ENCODE measurements around the gene COL19A1.

The COL19A1 gene

DNA sequence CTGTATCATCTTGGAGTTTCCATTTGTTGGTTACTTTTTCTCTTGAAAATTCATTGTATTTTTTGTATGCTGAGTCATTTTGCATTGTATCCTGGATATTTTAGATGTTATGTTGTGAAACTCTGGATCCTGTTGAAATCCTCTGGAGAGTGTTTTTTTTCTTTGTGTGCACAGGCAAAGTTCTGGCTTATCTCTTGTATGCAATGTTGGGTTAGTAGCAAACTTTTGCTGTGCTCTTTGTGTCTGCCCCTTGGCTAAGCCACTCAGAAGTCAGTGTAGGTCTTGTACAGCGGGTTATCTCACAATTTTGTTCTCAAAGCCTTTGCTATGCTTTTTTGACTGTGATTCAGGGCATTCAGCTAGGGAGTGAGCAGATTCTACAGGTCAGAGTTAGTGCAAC is 40.5 kb upstream of the COL19A1 start:
- peak overlapping the region; percentile 70 for H3K27ac ChIP-seq
- H3K4me3 ChIP-seq, result peak overlapping the region; percentile 10; the same call in 1 of the 2 replicates
- H3K9ac ChIP-seq (ENCODE audit: insufficient read length), result no peak overlapping the region
- DNase-seq (ENCODE audit: low read depth, low spot score), result no peak
- no peaks in the 10 kb centered on the region for H3K36me3 ChIP-seq (ENCODE audit: insufficient read depth, low read length)
- TF ChIP-seq EZH2 (IDR thresholded peaks at IDR 0.05) (no peak), POLR2AphosphoS5 (IDR thresholded peaks at IDR 0.05; ENCODE audit: borderline replicate concordance, low read depth, low read length) (no peak), FOXP2 (optimal IDR thresholded peaks at IDR 0.05; ENCODE audit: control extremely low read depth, extremely low read length, insufficient read depth) (no peak)
- H3K9me3 ChIP-seq (ENCODE audit: low read depth, low read length), result peaks cover 2% of the 10 kb centered on the region; the same call in 1 of the 2 replicates

DNA sequence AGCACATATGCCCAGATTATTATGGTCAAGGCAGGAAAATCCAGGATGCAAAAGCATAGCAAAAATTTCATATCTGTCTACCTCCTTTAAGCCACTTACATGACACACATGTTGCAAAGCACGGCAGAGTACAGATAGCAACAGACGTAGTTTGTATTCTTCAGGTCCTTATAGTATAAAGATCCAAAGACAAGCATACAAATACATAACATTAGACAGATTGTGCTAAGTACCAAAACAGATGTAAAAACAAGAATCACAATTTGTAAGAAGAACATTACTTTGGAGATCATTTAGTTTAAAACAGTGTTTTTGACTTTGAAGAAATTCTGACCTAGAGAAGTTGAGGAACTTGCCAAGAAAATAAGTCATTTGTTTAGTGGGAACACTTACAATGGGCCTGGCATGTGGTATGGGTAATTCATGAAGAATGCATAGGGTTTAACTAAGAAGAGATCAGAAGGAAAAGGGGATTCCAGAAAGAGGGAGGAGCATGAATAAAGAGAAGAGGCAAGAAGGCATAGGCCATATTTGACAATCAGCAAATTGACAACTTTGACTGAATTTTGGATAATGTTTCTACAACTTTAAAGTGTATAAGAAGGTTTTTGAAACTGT is 39.0 kb upstream of the COL19A1 start:
- no peaks in the 10 kb centered on the region for H3K36me3 ChIP-seq (ENCODE audit: insufficient read depth, low read length)
- H3K9ac ChIP-seq (ENCODE audit: insufficient read length), result no peak overlapping the region
- H3K4me3 ChIP-seq, result no peak overlapping the region
- no peak for DNase-seq (ENCODE audit: low read depth, low spot score)
- peak overlapping the region; percentile 33; the same call in 1 of the 2 replicates for H3K27ac ChIP-seq
- no peak for TF ChIP-seq FOXP2 (optimal IDR thresholded peaks at IDR 0.05; ENCODE audit: control extremely low read depth, extremely low read length, insufficient read depth)
- no peak for TF ChIP-seq POLR2AphosphoS5 (IDR thresholded peaks at IDR 0.05; ENCODE audit: borderline replicate concordance, low read depth, low read length)
- TF ChIP-seq EZH2 (IDR thresholded peaks at IDR 0.05), result no peak
- peaks cover 6% of the 10 kb centered on the region for H3K9me3 ChIP-seq (ENCODE audit: low read depth, low read length)

DNA sequence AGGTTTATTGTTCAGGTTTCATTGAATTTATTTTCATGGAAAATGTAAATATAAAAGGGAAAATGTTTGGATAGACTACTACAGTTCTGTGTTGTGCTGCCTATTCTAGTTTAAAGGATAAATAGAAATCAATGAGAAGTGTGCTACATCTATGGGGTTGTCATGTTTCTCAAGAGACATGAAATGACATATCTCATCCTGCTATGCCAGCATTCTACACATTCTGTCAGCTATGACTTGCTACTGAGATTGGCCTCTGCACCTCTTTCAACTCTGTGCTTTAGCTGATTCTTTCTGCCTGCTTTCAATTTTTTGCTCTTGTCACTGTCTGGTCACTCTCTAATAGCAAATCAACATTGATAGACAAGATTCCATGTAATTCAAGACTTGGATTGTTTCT is 33.8 kb upstream of the COL19A1 start:
- no peak overlapping the region for H3K4me3 ChIP-seq
- TF ChIP-seq FOXP2 (optimal IDR thresholded peaks at IDR 0.05; ENCODE audit: control extremely low read depth, extremely low read length, insufficient read depth) (no peak), POLR2AphosphoS5 (IDR thresholded peaks at IDR 0.05; ENCODE audit: borderline replicate concordance, low read depth, low read length) (no peak), EZH2 (IDR thresholded peaks at IDR 0.05) (no peak)
- no peak overlapping the region for H3K9ac ChIP-seq (ENCODE audit: insufficient read length)
- H3K9me3 ChIP-seq (ENCODE audit: low read depth, low read length), result peaks cover 3% of the 10 kb centered on the region; the same call in 1 of the 2 replicates
- no peak overlapping the region for H3K27ac ChIP-seq
- H3K36me3 ChIP-seq (ENCODE audit: insufficient read depth, low read length), result no peaks in the 10 kb centered on the region
- no peak for DNase-seq (ENCODE audit: low read depth, low spot score)

DNA sequence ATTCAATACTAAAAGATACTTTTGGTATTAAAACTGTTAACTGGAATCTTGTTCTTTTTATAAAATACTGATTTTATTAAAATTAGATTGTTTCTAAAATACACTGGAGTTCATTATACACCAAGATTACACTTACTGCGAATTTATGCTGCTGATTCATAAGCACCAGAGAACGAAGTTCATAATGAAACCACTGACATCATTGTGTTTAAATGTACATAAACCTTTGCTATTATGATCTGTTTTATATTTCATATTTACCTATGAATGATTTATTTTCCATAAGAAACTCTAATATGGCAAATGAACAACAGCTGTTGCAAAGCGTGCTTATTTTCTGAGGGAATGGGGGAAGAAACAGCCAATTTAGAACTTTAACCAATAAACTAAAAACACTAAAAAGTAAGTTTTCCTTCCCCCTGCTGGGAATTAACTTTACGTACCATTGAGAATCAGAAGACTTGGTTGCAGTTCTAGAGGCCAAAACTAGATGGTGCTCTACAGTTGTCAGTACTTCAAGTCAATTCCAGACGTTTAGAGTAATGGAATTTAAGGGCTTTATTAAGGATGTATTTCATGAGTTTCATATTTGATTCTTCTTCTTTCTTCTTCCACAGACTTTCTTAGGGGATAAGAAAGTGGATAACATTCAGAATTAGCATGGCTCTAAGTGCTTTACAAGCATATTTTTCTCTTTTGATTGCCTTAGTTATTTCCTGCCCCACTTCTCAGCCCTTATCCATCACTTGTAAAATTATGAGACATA is 30.8 kb upstream of the COL19A1 start:
- peak overlapping the region; percentile 72 for H3K4me3 ChIP-seq
- H3K9me3 ChIP-seq (ENCODE audit: low read depth, low read length), result peaks cover 3% of the 10 kb centered on the region; the same call in 1 of the 2 replicates
- DNase-seq (ENCODE audit: low read depth, low spot score), result peak; percentile 92
- H3K27ac ChIP-seq, result peak overlapping the region; percentile 96
- peak overlapping the region; percentile 76 for H3K9ac ChIP-seq (ENCODE audit: insufficient read length)
- no peaks in the 10 kb centered on the region for H3K36me3 ChIP-seq (ENCODE audit: insufficient read depth, low read length)
- TF ChIP-seq FOXP2 (optimal IDR thresholded peaks at IDR 0.05; ENCODE audit: control extremely low read depth, extremely low read length, insufficient read depth) (no peak), POLR2AphosphoS5 (IDR thresholded peaks at IDR 0.05; ENCODE audit: borderline replicate concordance, low read depth, low read length) (peak; percentile 13; the same call in 1 of the 2 replicates)

DNA sequence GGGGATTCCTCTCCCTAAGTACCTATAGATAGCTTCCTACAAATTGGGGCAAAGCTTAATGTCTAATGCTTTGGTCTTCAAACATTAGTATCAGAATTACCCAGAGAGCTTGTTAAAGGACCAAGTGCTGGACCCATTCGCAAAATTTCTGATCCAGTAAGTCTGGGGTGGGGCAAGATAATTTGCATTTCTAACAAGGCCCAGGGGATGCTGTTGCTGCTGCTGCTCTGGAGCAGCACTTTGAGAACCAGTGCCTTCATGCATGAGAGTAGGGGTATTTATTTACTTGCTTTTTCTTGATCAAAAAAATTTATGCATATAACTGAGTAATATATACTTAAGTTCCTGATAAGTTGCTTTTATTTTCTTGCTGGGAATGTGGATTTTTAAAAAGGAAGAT is 24.5 kb upstream of the COL19A1 start:
- no peak overlapping the region for H3K4me3 ChIP-seq

DNA sequence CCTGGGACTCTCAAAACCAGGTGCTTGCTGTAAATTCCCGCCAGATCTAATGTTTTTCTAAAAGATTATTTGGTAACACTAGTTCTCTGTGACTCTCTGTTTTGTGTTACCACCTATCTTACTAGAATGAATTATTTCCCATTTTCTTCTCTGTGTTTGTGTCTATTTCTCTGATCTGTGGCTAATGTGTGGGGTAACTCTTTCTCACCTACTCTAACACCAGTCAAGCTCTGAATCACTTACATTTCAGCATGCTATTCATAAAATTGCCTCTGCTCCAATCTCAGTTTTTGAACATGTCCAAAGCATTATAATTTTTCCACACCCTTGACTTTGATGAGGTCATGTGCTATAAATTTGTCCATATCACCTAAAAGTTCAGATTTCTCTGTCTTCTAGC is 23.2 kb upstream of the COL19A1 start:
- Histone ChIP-seq H3K27ac (0 out of 2 replicates have a peak overlapping the region, but pooled peaks have one; percentile 29), H3K36me3 (ENCODE audit: insufficient read depth, low read length) (no peaks in the 10 kb centered on the region), H3K9ac (ENCODE audit: insufficient read length) (no peak overlapping the region), H3K4me3 (no peak overlapping the region), H3K9me3 (ENCODE audit: low read depth, low read length) (no peaks in the 10 kb centered on the region)
- no peak for DNase-seq (ENCODE audit: low read depth, low spot score)
- TF ChIP-seq POLR2AphosphoS5 (IDR thresholded peaks at IDR 0.05; ENCODE audit: borderline replicate concordance, low read depth, low read length) (no peak), EZH2 (IDR thresholded peaks at IDR 0.05) (no peak), FOXP2 (optimal IDR thresholded peaks at IDR 0.05; ENCODE audit: control extremely low read depth, extremely low read length, insufficient read depth) (no peak)

More for the DNA sequence above, 24.5 kb upstream of the COL19A1 start:
- Histone ChIP-seq H3K27ac (no peak overlapping the region), H3K9ac (ENCODE audit: insufficient read length) (no peak overlapping the region), H3K36me3 (ENCODE audit: insufficient read depth, low read length) (no peaks in the 10 kb centered on the region), H3K9me3 (ENCODE audit: low read depth, low read length) (no peaks in the 10 kb centered on the region)
- TF ChIP-seq POLR2AphosphoS5 (IDR thresholded peaks at IDR 0.05; ENCODE audit: borderline replicate concordance, low read depth, low read length) (no peak), EZH2 (IDR thresholded peaks at IDR 0.05) (no peak), FOXP2 (optimal IDR thresholded peaks at IDR 0.05; ENCODE audit: control extremely low read depth, extremely low read length, insufficient read depth) (no peak)
- DNase-seq (ENCODE audit: low read depth, low spot score), result no peak

DNA sequence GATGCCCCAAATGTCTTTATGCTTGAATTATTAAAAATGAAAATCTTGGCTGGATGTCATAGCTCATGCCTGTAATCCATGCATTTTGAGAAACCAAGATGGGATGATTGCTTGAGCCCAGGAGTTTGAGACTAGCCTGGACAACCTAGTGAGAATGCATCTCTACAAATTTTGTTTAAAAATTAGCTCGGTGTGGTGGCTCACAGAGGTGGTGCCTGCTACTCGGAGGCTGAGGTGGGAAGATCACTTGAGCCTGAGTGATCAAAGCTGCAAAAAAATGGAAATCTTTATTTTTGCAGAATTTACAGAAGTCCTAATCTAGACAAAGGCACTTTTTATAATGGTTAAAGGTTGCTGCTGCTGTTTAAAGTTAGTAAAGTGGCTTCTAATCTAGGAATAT is 20.0 kb upstream of the COL19A1 start:
- TF ChIP-seq EZH2 (IDR thresholded peaks at IDR 0.05) (no peak), FOXP2 (optimal IDR thresholded peaks at IDR 0.05; ENCODE audit: control extremely low read depth, extremely low read length, insufficient read depth) (no peak), POLR2AphosphoS5 (IDR thresholded peaks at IDR 0.05; ENCODE audit: borderline replicate concordance, low read depth, low read length) (no peak)
- H3K27ac ChIP-seq, result no peak overlapping the region
- H3K36me3 ChIP-seq (ENCODE audit: insufficient read depth, low read length), result no peaks in the 10 kb centered on the region
- no peak for DNase-seq (ENCODE audit: low read depth, low spot score)
- H3K4me3 ChIP-seq, result no peak overlapping the region
- H3K9me3 ChIP-seq (ENCODE audit: low read depth, low read length), result no peaks in the 10 kb centered on the region; the same call in 1 of the 2 replicates
- H3K9ac ChIP-seq (ENCODE audit: insufficient read length), result no peak overlapping the region

DNA sequence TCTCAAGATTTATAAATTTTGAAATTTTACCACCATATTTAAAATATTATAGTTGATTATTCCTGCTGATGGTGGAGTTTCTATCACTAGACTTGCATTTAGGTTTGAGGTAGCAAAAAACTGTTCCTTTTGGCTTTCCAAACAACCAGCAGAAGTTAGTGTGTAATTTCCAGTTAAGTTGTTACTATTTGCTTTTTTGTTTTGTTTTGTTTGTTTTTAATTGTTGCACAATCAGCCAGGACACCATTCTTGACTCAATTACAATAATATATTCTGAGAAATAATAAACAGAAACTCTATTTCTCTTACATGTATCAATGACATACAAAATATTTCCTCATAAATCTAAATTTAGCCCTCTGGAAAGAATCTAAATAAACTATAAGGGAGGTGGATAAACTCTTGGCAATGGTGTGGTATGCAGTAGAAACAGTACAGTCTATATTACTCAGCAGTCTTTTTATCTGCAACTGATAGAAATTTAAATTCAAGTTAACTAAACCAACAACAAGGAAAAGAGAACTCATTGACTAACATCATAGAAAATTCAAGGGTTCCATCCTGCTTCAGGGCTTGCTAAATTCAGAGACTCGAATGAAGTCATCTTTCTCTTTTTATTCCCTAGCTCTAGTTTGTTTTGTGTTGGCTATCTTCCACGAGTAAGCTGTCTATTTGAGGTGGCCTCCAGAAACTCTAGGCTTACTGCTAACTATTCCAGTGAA is 19.4 kb upstream of the COL19A1 start:
- DNase-seq (ENCODE audit: low read depth, low spot score), result no peak
- H3K4me3 ChIP-seq, result no peak overlapping the region
- H3K9ac ChIP-seq (ENCODE audit: insufficient read length), result no peak overlapping the region
- peak overlapping the region; percentile 3; the same call in 1 of the 2 replicates for H3K27ac ChIP-seq
- H3K9me3 ChIP-seq (ENCODE audit: low read depth, low read length), result no peaks in the 10 kb centered on the region; the same call in 1 of the 2 replicates
- TF ChIP-seq FOXP2 (optimal IDR thresholded peaks at IDR 0.05; ENCODE audit: control extremely low read depth, extremely low read length, insufficient read depth) (no peak), EZH2 (IDR thresholded peaks at IDR 0.05) (no peak), POLR2AphosphoS5 (IDR thresholded peaks at IDR 0.05; ENCODE audit: borderline replicate concordance, low read depth, low read length) (no peak)
- H3K36me3 ChIP-seq (ENCODE audit: insufficient read depth, low read length), result no peaks in the 10 kb centered on the region
